22Rv1 (cell line): Measurements from ENCODE around the gene DDX23.
A peak's percentile ranks its signal among the peaks of the same experiment; 100 is the strongest.

ENCODE experiments used
- H3K27ac ChIP-seq: fragments of 450-650 bp; 2 replicates; pipeline ENCODE4 v1.5.1; 2017
- ZFX ChIP-seq: fragments of 450-650 bp; IDR thresholded peaks from 2 replicates; pipeline ENCODE4 v1.6.1; 2017; ENCODE audit warnings: antibody characterized with exemption, borderline replicate concordance
- TF ChIP-seq, protein P1 (sequence below): fragments of 450-650 bp; IDR thresholded peaks from 2 replicates; pipeline ENCODE4 v1.5.1; 2017; ENCODE audit warnings: mild to moderate bottlenecking

The DDX23 gene

GRCh38 chr12:48827513-48828096, 24.4 kb downstream of the DDX23 start:
- TF ChIP-seq, protein P1, sequence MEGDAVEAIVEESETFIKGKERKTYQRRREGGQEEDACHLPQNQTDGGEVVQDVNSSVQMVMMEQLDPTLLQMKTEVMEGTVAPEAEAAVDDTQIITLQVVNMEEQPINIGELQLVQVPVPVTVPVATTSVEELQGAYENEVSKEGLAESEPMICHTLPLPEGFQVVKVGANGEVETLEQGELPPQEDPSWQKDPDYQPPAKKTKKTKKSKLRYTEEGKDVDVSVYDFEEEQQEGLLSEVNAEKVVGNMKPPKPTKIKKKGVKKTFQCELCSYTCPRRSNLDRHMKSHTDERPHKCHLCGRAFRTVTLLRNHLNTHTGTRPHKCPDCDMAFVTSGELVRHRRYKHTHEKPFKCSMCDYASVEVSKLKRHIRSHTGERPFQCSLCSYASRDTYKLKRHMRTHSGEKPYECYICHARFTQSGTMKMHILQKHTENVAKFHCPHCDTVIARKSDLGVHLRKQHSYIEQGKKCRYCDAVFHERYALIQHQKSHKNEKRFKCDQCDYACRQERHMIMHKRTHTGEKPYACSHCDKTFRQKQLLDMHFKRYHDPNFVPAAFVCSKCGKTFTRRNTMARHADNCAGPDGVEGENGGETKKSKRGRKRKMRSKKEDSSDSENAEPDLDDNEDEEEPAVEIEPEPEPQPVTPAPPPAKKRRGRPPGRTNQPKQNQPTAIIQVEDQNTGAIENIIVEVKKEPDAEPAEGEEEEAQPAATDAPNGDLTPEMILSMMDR: no peak
- no peak for TF ChIP-seq ZFX
- peak overlapping the region; percentile 18; the same call in 1 of the 2 replicates for H3K27ac ChIP-seq

- peak overlapping the region; percentile 18; the same call in 1 of the 2 replicates for H3K27ac ChIP-seq
- no peak for TF ChIP-seq ZFX
- TF ChIP-seq, protein P1: no peak
These were observed 24.9 kb downstream of the DDX23 start for GRCh38 chr12:48827026-48827425.

DNA sequence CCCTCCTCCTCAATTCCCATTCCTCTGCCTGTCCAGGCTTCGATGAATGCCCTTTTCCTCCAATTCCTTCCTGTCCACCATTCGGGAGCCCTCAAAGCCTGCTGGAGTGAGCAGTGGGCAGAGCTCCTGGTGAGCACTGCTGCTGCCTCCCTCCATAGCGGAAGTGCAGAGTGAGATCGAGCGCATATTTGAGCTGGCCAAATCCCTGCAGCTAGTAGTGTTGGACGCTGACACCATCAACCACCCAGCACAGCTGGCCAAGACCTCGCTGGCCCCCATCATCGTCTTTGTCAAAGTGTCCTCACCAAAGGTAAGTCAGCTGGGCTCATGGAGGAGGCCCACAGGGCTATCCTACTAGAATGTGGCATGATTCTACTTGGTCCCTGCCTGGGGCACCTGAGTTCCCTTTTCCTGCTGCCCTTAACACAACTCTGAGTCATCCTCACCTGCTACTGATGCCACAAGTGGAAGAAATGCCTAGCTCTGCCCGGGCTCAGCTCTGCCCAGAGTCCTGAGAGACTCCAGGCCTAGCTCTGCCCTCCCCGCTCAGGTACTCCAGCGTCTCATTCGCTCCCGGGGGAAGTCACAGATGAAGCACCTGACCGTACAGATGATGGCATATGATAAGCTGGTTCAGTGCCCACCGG, 25.6 kb downstream of the DDX23 start:
- H3K27ac ChIP-seq: peak overlapping the region; percentile 18; the same call in 1 of the 2 replicates
- TF ChIP-seq, protein P1: no peak
- TF ChIP-seq ZFX: no peak

DNA sequence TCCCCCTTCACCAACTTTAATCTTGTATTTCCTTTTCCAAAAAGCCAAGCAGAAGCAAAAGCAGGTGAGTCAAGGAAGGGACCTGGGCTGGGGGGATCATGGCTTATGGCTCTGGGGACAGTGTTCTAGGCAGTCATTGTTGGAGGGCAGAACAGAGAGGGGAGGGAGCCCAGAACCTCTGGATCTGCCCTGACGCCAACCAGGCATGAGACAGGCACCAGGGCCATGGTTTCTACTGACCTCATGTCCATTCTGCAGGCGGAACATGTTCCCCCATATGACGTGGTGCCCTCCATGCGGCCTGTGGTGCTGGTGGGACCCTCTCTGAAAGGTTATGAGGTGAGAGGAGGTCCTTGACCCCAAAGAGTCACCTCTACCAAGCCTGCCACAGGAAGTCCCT, 27.1 kb downstream of the DDX23 start:
- no peak overlapping the region for H3K27ac ChIP-seq
- TF ChIP-seq ZFX: no peak
- TF ChIP-seq, protein P1: no peak

DNA sequence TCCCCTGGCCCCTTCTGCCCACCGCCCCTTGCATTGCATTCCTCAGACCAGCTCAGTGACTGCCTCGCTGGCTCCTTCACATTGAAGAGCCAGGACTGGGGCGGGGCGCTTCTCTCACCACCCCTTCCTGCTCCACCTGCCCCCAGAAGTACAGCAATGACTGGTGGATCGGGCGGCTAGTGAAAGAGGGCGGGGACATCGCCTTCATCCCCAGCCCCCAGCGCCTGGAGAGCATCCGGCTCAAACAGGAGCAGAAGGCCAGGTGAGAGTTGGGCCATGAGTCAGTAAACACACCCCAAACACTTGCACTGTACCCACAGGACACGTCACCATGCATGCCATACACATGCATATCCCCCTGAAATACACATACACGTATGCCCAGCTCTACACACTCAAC, 27.9 kb downstream of the DDX23 start:
- TF ChIP-seq, protein P1: no peak
- no peak for TF ChIP-seq ZFX
- no peak overlapping the region for H3K27ac ChIP-seq

DNA sequence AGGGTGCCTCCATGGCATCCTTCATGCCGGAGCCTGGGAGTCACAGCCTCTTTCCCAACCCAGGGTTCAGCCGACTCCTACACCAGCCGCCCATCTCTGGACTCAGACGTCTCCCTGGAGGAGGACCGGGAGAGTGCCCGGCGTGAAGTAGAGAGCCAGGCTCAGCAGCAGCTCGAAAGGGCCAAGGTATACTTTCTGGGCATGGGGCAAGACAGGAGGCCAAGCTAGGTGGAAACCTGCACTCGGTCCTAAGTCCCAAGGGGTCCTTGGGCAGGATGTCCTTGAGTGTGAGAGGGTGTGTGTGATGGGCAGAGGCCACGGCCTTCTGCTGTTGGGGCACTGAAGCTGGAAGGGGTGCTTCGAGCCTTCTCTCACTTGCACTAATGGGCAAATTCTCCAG, 28.7 kb downstream of the DDX23 start:
- TF ChIP-seq, protein P1: no peak
- TF ChIP-seq ZFX: no peak

GRCh38 chr12:48822711-48823110, 29.3 kb downstream of the DDX23 start:
- TF ChIP-seq, protein P1: no peak
- TF ChIP-seq ZFX: no peak

More for the DNA sequence above, 28.7 kb downstream of the DDX23 start:
- H3K27ac ChIP-seq: no peak overlapping the region

More at GRCh38 chr12:48822711-48823110, 29.3 kb downstream of the DDX23 start:
- H3K27ac ChIP-seq: 0 out of 2 replicates have a peak overlapping the region, but pooled peaks have one; percentile 12
